ENCODE data around the gene UBQLN4. TPM values are rescaled to one million over a fixed set of nuclear protein-coding genes. Genes with fewer than 3 reads are reported as not detected.

The UBQLN4 gene
- total and polyA plus RNA-seq, 2 donors (not counting 3 experiments of a cell fraction or from before 2014, with no cell fraction given), result 50.5 to 50.8 TPM

DNA sequence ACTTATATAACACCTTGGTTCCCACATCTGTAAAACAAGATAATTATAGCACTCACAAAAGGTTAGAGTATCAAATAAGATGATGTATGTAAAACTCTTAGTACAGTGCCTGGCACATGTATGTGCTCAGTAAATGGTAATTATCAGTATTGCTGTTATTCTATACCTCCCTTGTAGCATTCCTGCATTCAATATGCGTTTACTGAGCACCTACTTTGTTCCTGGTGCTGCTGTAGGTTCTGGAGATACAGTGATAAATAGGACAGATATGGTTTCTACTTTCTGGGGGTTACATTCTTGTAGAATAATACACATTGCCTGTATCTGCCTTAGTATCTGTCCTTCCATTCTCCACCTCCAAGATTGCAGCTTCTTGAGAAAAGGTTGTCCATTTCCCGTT, 31.6 kb downstream of the UBQLN4 start:
- ChIA-PET POLR2A (no interaction called here), CTCF (interaction anchor here (0.9 kb wide), 1 partner anchor 45 kb away, joined by 6 read pairs; no protein-coding TSS in a partner anchor)
- Histone ChIP-seq H2AFZ (ENCODE audit: low read depth, low read length) (no peak overlapping the region), H3K9me1 (replicated peaks; ENCODE audit: control insufficient read depth, extremely low read depth, insufficient read depth, low read length) (no peaks in the 10 kb centered on the region), H3K36me3 (ENCODE audit: control insufficient read depth in 2 of 2, extremely low read depth in 1 of 2, insufficient read depth in 2 of 2, low read length in 2 of 2) (peaks cover 3 to 7% of the 10 kb centered on the region in 2 experiments), H3K27me3 (ENCODE audit: control insufficient read depth in 2 of 2, insufficient read depth in 2 of 2, low read length in 2 of 2) (no peaks in the 10 kb centered on the region), H3K9me3 (replicated peaks; ENCODE audit: control insufficient read depth, insufficient read depth, low read length) (no peaks in the 10 kb centered on the region), H4K20me1 (replicated peaks; ENCODE audit: control insufficient read depth, extremely low read depth, insufficient read depth, low read length) (no peaks in the 10 kb centered on the region), H3K4me3 (replicated peaks in 1 of 3; ENCODE audit: insufficient read depth in 1 of 3, low read depth in 1 of 3, low read length in 3 of 3) (no peak overlapping the region), H3K9ac (replicated peaks; ENCODE audit: extremely low read depth, insufficient read depth, low read length) (no peak overlapping the region), H3K4me2 (ENCODE audit: insufficient read depth, low read length) (no peak overlapping the region), H3K27ac (ENCODE audit: insufficient read depth, low read depth, low read length) (no peak overlapping the region), H3K4me1 (ENCODE audit: control insufficient read depth, extremely low read depth, insufficient read depth, low read length) (peaks cover 10% of the 10 kb centered on the region), H3K79me2 (ENCODE audit: control insufficient read depth, insufficient read depth, low read length) (peaks cover 25% of the 10 kb centered on the region)
- BruUV-seq (replicated peaks), result no TSS peak
- DNase-seq (ENCODE audit: low read depth, low spot score) (no peak), FAIRE-seq (no peak)
- intact Hi-C loops (cut with micrococcal nuclease) (loop anchor here (1.0 kb wide), 1 partner anchor 32 kb away; the partner anchor contains the start of gene LAMTOR2), dilution Hi-C loops (cut with MboI; ENCODE audit: extremely low pct_ligation_motif_present, low sequenced_read_pairs) (no loop called here)
- no peak for TF ChIP-seq FOS (IDR thresholded peaks at IDR 0.05; ENCODE audit: borderline replicate concordance, insufficient read depth, low read length)
- TF ChIP-seq JUN (IDR thresholded peaks at IDR 0.05; ENCODE audit: borderline replicate concordance, insufficient read depth, insufficient read length, low read depth), result no peak
- TF ChIP-seq, protein P1, sequence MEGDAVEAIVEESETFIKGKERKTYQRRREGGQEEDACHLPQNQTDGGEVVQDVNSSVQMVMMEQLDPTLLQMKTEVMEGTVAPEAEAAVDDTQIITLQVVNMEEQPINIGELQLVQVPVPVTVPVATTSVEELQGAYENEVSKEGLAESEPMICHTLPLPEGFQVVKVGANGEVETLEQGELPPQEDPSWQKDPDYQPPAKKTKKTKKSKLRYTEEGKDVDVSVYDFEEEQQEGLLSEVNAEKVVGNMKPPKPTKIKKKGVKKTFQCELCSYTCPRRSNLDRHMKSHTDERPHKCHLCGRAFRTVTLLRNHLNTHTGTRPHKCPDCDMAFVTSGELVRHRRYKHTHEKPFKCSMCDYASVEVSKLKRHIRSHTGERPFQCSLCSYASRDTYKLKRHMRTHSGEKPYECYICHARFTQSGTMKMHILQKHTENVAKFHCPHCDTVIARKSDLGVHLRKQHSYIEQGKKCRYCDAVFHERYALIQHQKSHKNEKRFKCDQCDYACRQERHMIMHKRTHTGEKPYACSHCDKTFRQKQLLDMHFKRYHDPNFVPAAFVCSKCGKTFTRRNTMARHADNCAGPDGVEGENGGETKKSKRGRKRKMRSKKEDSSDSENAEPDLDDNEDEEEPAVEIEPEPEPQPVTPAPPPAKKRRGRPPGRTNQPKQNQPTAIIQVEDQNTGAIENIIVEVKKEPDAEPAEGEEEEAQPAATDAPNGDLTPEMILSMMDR (IDR thresholded peaks at IDR 0.05; ENCODE audit: extremely low read depth in 1 of 2, insufficient read depth in 1 of 2, low read depth in 1 of 2, low read length in 2 of 2), result no peak
- TF ChIP-seq, protein P2, sequence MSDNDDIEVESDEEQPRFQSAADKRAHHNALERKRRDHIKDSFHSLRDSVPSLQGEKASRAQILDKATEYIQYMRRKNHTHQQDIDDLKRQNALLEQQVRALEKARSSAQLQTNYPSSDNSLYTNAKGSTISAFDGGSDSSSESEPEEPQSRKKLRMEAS (IDR thresholded peaks at IDR 0.05; ENCODE audit: insufficient read depth, insufficient read length), result no peak
- TF ChIP-seq GATA2 (IDR thresholded peaks at IDR 0.05; ENCODE audit: insufficient read depth, insufficient read length, low read depth, low read length), result no peak
- no peak for TF ChIP-seq MYC (IDR thresholded peaks at IDR 0.05; ENCODE audit: low read depth, low read length)
- TF ChIP-seq EZH2 (IDR thresholded peaks at IDR 0.05; ENCODE audit: borderline replicate concordance, low read depth, low read length, severe bottlenecking), result no peak
- TF ChIP-seq POLR2AphosphoS5 (IDR thresholded peaks at IDR 0.05; ENCODE audit: insufficient read depth, low read depth, low read length), result no peak
- no peak for TF ChIP-seq POLR2A (IDR thresholded peaks at IDR 0.05; ENCODE audit: low read depth, low read length)

All from endothelial cell of umbilical vein (primary cell).